ENCODE results near the gene RGCC.

RGCC gene, protein sequence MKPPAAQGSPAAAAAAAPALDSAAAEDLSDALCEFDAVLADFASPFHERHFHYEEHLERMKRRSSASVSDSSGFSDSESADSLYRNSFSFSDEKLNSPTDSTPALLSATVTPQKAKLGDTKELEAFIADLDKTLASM

DNA sequence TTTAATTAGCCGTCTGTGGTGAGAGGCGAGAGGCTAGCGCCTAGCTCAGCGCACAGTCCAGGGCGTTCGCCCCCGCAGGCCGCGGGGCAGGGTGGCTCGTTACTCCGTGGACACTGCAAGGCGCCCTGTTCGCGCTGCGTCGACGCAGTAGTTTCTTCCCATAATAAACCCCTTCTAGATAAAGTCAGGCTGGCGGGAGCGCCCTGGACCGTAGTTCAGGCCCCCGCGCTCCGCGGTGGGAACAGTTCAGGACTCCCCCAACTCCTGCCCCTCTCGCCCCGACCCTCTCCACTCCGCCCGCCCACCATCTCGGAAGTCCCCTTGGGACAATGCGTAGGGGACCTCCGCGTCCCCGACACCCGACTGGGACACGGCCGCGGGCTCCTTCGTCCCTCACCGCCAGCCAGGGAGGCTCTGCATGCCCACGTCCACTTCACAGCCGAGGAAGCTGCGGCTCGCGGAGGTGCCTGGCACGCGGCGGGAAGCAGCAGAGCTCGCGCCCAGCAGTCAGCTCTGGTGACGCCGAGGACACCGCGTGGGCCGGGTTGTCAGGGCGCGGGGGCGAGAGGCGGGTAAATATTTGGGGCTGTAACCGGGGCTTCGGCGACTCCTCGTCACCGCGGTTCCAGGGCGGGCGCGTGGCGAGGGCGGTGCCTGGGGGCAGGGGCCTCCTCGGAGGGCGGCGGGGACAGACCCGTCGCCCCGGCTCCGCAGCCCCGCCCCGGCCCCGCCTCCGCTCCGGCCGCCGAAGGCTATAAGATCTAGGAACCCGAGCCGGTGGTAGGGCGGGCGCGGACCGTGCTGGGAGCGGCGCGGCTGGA, at the start of gene RGCC:
TSS of gene RGCC (plus strand) at position 783 of the 821 bp plus-strand sequence. CDS start 158 bp downstream, outside the sequence.
- TF ChIP-seq, protein P1, sequence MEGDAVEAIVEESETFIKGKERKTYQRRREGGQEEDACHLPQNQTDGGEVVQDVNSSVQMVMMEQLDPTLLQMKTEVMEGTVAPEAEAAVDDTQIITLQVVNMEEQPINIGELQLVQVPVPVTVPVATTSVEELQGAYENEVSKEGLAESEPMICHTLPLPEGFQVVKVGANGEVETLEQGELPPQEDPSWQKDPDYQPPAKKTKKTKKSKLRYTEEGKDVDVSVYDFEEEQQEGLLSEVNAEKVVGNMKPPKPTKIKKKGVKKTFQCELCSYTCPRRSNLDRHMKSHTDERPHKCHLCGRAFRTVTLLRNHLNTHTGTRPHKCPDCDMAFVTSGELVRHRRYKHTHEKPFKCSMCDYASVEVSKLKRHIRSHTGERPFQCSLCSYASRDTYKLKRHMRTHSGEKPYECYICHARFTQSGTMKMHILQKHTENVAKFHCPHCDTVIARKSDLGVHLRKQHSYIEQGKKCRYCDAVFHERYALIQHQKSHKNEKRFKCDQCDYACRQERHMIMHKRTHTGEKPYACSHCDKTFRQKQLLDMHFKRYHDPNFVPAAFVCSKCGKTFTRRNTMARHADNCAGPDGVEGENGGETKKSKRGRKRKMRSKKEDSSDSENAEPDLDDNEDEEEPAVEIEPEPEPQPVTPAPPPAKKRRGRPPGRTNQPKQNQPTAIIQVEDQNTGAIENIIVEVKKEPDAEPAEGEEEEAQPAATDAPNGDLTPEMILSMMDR (IDR thresholded peaks at IDR 0.05; ENCODE audit: borderline replicate concordance, insufficient read depth, low read depth, low read length): no peak
- H3K4me3 ChIP-seq (ENCODE audit: low read depth, low read length): peak within 1 kb of the TSS; percentile 75

DNA sequence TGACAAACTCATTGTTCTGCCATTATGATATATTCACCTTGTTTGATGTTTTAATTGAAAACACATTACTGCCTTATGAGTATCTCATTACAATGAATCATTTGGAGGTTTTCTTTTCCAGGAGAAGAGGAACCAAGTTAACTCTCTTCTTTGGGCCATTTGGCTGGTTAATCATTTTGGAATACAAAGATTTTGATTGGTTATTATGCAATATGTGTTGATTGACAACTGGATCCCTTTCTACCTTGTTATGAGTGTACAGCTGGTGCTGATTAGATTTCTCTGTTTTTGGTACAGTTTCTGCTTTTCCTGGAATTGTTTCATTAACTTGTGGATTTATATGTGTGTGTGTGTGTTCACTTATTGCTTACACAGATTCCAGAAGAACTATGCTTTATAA, 49.2 kb upstream of the RGCC start:
- TF ChIP-seq, protein P1 (IDR thresholded peaks at IDR 0.05; ENCODE audit: borderline replicate concordance, insufficient read depth, low read depth, low read length): no peak
- no peak overlapping the region for H3K4me3 ChIP-seq (ENCODE audit: low read depth, low read length)

DNA sequence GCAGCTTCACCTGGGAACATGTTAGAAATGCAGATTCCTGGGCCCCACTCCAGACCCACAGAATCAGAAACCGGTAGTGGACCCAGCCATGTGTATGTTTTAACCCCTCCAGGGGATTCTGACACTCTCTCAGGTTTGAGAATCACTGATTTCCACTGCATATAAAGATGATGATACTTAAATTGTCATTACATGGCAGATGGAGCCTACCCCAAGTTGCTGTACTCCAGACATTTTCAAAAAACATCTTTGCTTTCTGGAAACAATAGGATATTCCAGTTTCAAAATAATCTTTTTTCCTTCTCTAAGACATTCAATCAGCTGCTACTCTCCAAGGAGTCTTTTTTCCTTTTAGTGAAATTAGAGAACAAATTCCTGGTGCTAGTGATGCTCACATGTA, 48.6 kb upstream of the RGCC start:
- TF ChIP-seq, protein P1 (IDR thresholded peaks at IDR 0.05; ENCODE audit: borderline replicate concordance, insufficient read depth, low read depth, low read length): no peak
- H3K4me3 ChIP-seq (ENCODE audit: low read depth, low read length): no peak overlapping the region

DNA sequence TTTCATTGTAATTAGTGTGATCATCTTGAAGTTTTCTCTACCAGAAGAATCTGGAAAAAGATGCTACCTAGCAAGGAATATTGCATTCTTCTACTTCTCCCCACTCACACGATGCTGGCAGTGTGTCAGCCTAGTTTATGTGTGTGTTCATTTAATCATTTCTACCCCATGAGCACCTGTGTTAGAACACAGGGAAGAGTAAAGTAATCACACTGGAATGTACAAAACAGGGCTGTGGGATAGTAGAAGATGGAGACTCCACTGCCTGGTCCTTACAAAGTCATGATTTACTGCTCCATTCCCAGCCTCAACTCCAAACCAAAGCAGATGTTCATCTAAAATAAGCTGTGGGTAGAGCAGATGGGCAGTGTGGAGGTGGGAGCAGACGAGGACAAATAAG, 47.7 kb upstream of the RGCC start:
- TF ChIP-seq, protein P1 (IDR thresholded peaks at IDR 0.05; ENCODE audit: borderline replicate concordance, insufficient read depth, low read depth, low read length): no peak
- no peak overlapping the region for H3K4me3 ChIP-seq (ENCODE audit: low read depth, low read length)

DNA sequence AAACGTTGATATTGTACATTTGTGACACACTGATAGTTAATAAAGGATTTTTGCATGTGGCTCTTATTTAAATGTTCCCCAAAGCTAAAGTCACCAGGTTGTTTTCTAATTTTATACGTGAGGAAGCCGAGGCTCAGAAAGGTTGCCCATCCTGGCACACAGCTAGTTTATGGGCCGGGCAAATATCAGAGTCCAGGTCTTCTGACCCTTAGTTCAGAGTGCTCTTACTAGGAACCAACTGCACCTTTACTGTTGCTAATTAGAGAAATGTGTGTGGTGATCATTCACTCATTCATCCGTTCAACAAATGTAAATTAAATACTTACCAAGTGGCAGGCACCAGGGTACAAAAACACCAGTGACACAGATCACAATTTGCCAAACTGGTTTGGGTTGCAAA, 46.3 kb upstream of the RGCC start:
- TF ChIP-seq, protein P1 (IDR thresholded peaks at IDR 0.05; ENCODE audit: borderline replicate concordance, insufficient read depth, low read depth, low read length): no peak
- H3K4me3 ChIP-seq (ENCODE audit: low read depth, low read length): no peak overlapping the region

DNA sequence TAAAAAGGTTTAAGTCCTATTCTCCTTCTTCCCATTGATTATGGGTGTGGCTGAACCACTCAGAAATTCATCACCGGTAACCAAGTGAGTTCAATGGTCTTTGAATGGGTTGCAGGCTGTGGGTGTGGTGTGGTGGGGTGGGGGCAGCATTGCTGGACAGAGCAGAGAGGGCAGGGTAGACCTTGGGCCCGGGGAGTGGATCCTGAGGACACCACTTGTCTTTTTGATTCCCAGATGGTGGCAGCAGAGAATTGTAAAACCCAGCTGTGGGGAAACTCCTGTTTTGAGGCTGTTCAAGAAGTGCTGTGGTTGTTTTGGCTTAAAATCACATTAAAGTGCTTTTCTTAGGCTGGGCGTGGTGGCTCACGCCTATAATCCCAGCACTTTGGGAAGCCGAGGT, 45.8 kb upstream of the RGCC start:
- no peak overlapping the region for H3K4me3 ChIP-seq (ENCODE audit: low read depth, low read length)
- TF ChIP-seq, protein P1 (IDR thresholded peaks at IDR 0.05; ENCODE audit: borderline replicate concordance, insufficient read depth, low read depth, low read length): no peak

DNA sequence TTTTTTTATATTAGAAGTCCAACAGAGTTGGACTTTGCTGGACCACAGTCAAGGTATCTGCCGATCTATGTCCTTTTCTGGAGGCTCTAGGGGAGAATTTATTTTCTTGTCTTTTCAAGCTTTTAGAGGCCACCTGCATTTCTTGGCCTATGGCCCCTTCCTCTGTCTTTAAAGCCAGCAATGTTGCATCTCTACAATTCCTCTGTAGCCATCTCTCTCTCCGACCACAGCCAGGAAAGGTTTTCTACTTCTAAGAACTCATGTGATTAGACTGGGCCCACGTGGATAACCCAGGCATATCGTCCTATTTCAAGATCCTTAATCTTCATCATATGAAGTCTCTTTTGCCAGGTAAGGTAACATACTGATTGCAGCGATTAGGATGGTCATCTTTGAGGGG, 43.5 kb upstream of the RGCC start:
- H3K4me3 ChIP-seq (ENCODE audit: low read depth, low read length): no peak overlapping the region
- TF ChIP-seq, protein P1 (IDR thresholded peaks at IDR 0.05; ENCODE audit: borderline replicate concordance, insufficient read depth, low read depth, low read length): no peak
